Activated CD8-positive, alpha-beta memory T cell treated with anti-CD3 and anti-CD28 coated beads, Interleukin-2, amount 50 U/mL, for 24 hours (primary cell): ENCODE results near the gene SP5.
"Not testable (repeated sequence)": the region's sequence is repeated elsewhere in the genome, so short reads cannot be mapped to it uniquely, and the experiment has no call there.

Experiments
- DNase-seq: peaks from one replicate; pipeline ENCODE4 v3.0.0-alpha.2; 2020; ENCODE audit errors: extremely low read depth

Gene SP5

DNA sequence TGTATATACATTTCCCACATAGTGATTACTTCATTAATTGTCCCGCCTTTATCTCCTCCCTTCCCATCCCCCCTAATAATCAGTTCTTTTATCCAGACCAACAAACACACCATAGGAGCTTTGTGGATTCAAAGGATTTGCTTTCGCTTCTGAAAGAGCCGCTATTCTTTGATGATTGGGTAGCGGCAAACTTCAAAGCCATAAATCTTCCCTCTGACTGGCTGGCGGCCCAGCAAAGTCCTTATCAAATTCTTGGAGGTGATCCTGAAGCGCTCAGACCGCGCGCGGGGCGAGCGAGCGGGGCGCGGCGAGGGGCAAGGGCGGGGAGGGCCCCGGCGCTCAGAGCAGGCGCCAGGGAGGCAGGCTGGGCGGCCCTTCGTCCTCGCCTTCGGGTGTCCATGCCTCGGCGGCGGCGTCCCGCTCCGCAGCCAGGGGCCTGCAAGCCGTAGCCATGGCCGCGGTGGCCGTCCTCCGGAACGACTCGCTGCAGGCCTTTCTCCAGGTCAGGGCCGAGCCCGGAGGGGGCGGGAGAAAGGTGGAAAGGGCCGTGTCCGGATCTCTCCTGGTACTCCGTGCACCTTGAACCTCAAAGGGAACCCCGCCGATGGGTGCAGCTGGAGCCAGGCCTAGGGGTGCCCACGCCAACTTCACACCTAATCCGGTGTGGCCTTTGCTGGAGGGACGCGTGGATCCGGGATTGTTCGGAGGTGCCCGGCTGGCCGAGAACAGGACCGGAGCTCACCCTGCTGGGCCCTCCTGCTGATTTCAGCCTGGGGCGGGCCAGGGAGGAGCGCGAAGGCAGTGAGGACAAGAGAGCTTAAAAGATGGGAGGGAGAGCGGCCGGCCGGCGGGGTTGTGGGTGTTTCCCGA, at the start of gene SP5:
Gene SP5 (plus strand): TSS at position 276 of the 870 bp plus-strand sequence. CDS start 176 bp downstream, at position 452.
- no peak for DNase-seq

DNA sequence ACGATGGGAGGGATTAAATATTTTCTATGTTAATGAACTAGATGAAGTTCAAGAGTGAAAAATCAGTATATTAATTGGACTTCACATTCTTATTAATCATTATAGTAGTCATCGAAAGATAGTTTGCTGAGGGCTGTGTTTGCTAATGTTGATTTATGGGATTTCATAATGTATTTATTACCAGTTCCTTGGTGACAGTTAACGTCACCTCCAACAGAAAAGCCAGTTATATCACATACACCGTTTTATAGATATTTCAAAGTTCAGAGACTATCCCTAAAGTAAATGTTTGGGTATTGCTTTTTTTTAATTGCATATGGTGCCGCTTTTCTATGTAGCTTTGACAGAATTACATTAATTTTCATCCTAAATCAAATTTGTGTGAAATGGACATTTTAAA, 49.4 kb upstream of the SP5 start:
- no peak for DNase-seq

DNA sequence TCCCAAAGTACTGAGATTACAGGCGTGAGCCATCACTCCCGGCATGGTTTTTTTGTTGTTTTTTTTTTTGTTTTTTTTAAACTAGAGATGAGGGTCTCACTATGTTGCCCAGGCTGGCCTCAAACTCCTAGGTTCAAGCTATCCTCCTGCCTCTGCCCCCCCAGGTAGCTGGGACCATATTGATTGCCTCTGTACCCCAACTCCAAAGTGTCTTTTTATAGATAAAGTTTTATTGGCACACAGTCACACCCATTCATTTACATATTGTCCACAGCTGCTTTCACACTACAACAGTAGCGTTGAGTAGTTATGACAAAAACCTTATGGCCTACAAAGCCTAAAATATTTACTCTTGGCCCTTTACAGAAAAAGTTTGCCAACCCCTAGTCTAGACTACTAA, 45.2 kb upstream of the SP5 start:
- DNase-seq: no peak

DNA sequence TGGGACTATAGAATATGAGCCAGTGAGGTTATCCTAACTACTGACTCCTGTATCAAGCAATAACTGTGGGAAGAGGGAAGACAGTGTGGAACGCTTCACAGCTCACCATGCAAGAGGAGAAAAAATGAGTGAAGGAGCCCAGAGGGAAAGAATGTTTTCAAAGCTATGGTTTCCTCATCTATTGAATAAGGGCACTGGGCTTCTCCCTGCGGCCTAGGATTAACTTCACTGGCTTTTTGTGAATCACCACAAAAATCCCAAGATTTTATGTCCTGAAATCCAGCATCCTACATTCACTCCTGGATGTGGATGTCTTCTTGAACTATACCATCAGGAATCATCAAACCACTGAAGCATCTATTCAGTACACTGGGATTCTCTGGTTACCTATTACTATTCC, 44.5 kb upstream of the SP5 start:
- no peak for DNase-seq

DNA sequence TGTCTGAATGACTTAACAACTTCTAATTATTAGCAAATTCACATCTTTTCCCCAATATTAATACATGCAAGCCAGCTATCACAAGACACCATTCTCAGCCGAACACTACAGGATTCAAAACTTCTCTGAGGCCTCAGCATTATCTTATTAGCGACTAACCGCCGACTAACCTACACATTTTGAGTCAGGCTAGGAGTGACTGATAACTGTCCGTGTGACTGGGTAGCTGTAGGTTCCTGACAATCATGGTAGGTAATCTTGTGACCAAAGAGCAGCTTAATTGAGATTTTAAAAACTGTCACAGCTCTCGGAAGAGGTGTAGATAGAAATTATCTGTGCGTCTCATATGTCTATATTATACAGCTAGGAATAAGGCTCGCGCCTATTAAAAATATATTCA, 44.1 kb upstream of the SP5 start:
- no peak for DNase-seq

DNA sequence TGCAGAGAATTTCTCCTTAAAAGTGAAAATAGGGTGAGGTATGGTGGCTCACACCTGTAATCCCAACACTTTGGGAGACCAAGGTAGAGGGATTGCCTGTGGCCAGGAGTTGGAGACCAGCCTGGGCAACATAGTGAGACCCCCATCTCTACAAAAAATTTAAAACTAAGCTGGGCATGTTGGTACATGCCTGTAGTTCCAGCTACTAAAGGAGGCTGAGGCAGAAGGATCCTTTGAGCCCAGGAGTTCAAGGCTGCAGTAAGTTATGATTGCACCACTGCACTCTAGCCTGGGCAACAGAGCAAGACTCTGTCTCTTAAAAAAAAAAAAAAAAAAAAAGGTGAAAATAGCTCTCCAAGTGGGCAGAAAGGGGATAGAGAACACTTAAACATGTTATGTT, 40.9 kb upstream of the SP5 start:
- not testable (repeated sequence) for DNase-seq

DNA sequence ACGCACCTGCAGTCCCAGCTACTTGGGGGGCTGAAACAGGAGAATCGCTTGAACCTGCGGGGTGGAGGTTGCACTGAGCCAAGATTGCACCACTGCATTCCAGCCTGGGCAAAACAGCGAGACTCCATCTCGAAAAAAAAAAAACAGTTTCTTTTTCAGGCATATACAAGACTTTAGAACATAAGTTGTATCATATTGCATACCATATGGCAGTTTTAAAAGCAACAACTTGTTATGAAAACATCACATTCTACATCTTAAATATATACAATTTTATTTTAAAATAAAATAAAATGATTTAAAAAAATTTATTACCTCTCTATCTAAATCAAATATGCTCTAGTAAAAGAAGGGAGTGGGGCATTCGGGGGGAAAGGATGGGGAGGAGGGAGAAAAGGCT, 39.4 kb upstream of the SP5 start:
- no peak for DNase-seq

DNA sequence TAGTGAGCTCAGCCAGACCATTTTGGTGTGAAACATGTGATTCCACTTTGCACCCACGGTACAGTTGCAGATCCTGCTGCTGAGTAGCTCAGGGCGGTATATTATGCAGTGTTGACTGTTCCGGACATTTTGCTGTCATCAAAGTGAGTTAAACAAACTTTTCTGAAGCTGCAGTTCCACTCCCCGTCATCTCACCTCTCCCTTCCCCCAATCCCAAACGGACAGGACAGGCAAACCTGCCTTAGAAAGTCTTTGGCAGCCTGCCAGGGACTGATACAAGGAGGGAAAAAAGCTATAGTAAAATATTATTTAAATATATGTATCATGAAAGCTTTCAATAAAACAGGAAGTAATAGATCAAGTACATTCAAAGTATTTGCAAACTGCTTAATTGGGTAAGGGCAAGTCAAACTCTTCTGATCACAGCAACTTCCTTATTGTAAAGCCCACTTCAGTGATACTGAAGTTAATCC, 35.5 kb upstream of the SP5 start:
- DNase-seq: no peak

DNA sequence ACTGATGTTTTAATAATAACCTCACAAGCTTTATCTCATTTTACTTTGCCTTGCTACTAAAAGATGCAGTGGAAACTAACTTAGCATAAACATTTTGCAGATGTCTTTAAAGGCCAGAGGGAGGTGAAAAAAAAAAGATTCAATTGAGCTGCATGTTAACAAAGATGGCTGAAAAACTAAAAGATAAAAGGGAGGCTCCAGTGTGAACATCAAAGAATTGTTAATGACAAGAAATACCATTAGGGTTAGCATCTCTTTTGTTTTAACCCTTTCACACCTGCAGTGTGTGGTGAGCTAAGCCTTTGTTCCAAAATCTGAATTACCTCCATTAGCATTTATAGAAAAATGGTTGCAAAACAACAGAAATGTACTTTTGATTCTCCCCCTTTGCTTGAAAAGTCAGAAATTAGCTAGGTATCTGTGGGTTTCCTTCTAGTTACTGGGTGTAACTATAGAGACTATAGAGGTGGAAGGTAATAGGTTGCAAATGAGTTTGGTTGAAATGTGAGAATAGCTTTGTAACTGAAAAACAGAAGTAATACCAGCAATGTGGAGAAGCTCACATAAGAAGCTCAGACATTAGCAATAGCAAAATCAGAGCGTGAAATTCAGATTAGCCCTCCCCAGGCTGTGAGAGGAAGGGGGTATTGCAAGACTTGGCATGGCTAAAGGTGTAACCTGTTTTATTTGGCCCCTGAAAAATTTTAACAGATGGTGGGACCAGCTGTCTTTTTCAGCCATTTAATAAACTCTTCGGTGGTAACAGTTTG, 34.8 kb upstream of the SP5 start:
- DNase-seq: no peak

DNA sequence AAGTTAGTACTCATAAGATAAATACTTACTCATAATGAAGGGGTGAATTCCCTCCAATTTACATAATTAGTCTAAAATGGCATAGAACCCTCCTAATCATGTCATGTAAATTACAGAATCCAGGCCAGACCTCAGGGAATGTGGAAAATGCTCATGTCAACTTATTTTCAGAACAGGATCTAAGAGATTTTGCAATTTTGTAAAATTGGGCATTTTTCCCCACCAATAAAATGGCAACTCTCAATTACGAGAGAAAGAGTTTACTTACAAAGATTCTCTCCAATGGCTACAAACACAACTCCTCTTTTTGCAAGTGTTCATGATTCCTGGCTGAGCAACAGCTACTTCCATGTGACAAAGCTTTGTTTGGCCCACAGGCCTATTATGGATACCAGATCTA, 33.8 kb upstream of the SP5 start:
- DNase-seq: no peak

DNA sequence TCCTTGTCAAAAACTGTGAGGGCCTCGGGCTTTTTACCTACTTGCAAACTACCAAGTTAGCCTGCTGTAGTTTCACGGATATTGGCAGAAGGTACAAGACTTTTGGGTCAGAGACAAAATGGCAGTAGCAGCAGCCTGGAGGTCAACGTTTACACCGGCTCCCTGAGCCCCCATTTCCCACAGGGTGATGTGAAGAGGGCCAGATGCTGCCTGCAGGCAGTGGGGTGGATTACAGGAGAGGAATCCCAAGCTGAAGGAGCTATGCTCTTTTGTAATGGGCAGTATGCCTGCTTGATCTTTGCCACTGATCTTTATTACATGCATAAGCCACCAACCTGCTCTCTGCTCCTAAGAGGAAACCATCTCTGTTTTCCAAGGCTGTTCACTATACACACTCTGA, 29.5 kb upstream of the SP5 start:
- DNase-seq: no peak

DNA sequence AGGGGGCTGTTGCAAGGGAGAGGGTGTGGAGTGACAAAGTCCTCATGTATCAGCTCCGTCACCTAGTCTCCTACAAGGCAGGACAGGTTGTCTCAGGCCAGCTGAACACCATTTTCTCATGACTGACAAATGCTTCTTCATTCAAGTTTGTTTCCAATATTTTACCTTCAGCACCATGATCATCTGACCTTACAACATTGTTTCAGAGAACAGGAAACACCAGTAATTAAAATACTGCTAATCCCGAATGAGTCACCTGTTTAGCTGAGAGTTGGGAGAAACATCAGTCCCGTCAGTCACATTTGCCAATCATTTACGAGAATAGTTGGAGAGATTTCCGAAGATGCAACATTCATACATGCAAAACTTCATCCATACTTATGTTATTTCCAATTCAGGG, 25.7 kb upstream of the SP5 start:
- DNase-seq: no peak

DNA sequence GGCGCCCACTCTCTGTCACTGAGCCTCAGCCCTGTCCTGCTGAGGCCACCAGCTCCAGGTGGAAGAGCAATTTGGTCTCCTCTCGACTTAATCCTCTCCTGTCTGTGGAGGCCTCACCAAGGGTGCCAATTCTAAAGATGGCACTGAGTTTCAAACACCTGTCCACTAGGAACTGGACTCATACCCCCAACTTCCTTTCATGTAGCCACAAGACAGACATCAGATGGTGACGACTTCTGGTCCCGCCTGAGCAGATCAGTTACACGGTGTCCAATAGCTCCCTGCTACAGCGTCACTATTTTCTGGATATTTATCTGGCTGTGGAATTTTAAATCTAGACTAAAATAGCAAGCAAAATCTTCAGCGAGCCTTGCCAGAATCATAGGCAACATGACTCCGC, 24.5 kb upstream of the SP5 start:
- no peak for DNase-seq

DNA sequence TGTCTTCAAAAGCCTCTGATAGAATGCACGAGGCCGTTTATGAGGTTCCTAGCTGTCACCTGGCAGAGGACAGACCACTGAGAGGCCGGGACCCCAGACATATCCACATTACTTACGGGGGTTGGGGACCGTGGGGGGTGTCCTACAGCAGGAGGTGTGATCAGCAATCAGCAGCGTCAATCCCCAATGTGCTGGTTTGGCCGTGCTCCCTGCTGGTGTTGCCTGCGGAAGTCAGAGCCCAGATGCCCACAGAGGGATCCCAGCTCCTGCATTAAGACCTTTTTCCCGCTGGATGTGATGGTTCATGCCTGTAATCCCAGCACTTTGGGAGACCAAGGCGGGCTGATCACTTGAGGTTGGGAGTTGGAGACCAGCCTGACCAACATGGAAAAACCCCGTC, 20.8 kb upstream of the SP5 start:
- no peak for DNase-seq

DNA sequence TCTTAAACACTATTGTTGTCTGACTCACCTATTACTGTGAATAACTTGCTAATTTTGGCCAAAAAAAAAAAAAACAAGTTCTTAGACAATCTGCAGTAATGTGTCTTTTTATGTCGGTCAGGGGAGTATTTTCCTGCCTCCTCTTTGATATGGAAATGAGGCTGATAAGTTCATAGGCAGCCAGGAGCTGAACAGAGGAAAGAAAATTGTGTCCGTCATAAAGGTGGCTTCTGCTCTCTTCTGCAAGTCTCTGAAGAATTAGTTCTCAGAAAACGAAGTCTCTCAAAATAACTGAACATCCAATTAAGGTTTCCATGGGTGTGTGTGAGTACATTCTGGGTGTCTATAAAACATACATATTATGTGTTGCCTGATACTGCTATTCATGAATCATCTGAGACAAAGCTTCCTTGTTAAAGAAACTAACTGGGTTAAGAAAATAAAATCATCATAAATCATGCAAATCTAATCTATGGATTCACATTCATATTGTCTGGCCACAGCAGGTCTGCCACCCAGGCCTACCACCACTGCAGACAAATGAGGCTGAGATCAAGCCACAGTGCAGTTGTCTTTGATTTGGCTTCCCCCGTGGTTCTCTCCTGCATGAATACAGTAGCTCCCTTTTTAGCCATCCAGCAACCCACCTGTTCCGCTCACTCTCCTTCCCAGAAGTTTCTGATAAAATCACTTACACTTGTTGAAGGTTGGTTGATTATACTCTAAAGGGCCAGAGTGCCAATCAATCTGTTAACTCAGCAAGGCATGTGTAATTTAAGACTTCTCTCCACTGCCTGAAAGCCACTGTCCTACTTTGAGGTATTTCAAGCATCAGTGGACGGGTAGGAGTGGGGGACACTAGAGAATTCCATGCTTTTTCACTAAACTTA, 19.4 kb upstream of the SP5 start:
- DNase-seq: no peak

DNA sequence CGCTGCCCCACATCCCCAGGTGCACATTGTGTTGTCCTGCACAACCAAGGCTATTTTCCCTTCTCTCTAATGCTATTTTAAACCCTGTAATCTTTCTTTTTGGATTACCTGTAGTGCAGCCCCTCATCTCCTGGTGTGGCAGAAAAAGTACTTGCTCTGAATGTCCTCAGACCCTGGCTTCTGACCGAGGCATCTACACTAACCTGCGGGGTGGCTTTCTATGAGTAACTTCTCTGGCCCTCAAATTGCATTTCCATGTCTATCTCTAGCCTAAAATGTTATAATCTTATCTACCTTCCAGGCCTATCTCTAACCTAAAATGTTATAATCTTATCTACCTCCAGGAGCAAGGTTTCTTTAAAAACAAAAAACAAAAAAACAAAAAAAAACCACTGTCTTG, 18.2 kb upstream of the SP5 start:
- no peak for DNase-seq

DNA sequence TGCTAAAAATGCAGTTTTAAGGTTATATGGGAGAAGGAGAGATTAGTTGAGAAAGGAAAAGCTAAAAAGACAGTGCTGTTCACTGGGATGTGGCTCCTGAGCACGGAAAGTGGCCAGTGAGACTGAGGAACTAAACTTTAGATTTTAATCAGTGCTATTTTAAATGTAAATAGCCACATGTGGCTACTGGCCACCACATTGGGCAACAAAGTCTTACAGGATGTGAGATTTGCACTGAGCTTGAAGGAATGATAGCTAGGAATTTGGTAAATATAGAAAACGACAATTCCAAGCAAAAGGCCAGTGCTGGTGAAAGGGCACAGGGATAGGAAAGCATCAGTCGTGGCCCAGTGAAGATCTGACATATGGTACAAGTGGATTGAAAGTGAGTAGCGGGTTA, 14.1 kb upstream of the SP5 start:
- no peak for DNase-seq

DNA sequence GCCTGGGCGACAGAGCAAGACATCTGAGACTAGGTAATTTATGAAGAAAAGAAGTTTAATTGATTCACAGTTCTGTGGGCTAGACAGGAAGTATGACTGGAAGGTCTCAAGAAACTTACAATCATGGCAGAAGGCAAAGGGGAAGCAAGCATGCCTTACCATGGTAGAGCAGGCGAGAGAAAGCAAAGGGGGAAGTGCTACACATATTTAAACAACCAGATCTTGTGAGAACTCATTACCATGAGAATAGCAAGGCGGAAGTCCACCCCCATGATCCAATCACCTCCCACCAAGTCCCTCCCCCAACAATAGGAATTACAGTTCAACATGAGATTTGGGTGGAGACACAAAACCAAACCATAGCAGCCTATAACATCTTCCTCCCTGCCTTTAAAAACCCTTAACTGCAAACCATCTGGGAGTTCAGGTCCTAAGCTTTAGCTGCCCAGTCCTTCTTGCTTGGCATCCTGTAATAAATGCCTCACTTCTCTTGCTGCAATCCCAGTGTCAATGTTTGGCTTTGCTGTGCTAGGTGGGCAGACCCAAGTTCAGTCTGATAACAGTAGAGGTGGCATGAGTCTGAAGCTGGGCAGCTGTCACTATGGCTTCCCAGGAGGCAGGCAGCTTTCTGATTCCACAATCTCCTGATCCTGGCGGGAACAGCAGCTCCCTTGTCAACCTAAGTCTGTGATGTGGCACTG, 11.2 kb upstream of the SP5 start:
- no peak for DNase-seq

DNA sequence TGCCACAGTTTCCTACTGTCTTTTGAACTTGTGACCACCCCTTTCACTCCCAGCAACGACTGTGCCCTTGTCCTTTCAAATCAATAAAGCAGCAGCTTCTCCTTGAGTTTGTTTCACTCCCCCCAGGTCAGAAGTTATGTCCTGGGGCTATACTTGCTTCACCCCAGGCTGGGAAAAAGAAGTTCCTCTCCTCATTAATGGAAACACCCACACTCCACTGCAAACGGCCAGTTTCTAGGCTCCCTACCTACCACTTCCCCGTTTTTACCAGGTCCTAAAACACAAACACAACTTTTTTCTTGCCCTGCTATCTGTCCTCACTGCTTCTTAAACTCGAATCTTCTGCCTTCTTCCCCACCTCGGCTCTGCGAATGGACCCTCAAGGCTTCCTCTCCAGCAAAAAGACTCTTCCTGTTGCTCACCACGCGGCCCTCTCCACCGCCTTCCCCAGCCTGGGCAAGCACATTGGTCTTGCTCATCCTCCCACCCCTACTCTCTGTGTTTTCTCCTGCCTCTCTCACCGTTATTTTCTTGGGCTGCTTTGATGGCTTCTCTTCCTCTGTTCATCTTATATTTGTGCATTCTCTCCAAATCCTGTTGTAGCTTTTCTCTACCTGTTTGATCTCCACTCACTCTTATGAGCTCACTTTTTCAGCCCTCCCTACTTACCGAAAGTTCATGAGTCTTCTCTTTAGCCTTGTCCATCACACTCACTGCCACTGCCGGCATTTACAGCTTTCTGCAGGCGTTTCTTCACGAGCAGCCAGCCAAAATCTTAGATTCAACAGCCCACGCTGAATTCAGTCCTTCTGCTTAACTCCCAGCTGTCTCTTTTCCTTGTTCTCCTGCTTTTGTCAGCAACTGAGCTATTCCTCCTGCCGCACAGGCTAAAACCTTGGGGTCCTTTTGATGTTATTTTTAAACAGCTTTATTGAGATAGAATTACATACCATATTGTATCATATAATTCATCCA, 7.0 kb upstream of the SP5 start:
- no peak for DNase-seq

DNA sequence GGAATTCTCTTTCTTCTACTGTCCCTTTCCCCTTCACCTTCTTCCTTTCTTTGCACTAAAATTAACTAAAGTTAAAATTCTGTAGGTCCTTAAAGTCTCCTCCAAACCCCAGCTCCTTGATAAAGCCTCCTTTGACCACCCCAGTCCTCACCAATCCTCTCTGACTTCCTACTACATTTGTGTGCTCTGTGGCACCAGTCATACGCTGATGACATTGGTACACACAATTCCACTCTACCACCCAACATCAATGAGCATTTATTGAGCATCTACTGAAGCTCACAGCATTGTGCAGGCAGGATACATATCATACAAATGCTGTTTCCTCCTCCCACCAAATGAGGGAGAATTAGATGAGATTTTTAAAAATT, 4.5 kb upstream of the SP5 start:
- no peak for DNase-seq
